GM19455 (cell line): Measurements from ENCODE around the gene TEDC1.
A peak's percentile ranks its signal among the peaks of the same experiment; 100 is the strongest.

Experiments used
- ATAC-seq: cut with Tn5 transposase; IDR thresholded peaks from one replicate; pipeline ENCODE4 v1.9.1; 2021; ENCODE audit not compliant: unreplicated experiment

Gene TEDC1

DNA sequence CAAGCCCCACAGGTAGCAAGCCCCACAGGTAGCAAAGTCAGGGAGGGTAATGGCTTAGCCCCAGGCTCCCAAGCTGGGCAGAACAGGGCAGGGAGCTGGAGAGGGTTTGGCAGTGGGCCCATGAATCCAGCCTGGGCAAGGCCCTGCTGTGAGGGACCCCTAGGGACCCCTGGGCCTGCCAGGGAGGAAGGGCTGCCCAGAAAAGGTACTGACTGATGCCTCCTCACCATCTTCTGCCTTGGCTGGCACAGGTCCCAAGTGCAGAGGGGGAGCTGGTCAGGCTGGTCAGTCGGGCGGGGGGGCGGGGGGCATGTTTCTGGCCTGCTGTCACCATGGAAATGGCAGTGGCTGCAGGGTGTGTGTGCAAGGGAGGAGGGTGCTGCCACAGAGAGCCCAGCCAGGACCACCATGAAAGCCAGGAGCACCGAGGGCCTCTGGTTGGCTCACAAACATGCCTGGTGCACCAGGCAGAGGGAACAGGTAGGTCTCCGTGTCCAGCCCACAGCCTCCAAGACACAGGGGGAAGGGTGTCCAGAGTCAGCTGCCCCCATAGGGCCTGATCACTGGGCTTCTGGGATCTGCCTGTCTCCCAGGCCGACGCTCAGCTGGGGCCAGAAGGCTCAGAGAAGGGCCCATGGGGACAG is 17.9 kb upstream of the TEDC1 start:
- no peak for ATAC-seq

DNA sequence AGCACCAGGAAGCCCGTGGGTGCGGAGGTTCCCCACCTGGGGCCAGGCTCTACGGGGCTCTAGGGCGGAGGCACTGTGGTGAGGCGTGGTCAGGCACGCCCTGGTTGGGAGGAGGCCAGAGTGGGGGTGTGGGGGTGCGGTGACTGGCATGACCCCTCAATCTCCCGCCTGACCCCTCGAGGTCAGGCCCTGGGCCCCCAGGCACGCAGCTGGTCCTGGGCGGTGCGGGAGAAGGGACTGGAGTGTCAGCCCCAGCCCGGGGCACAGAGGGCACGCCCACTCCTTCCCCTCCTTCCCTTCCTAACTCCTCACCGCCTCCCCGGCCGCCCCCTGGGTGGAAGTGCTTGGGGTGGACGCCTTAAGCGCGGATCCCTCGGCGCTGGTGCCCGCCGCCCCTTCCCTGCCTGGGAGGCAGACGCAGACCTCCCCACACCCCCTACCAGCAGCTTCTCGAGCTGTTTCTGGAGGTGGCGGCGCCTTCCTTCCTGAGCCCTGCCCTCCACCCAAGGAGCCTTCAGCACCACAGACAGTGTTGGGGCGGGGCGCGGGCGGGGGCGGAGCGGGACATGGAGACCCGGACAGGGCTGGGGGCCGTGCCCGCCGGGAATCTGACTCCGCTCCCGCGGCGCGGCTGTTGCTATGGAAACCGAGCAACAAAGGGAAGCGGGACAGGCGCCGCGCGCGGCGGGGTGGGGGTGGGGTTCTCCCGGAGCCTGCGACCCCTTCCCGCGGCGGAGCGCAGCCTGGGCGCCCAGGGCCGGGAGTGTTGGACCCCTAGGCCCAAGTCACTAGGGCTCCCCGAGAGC is 17.2 kb upstream of the TEDC1 start:
- ATAC-seq: no peak

DNA sequence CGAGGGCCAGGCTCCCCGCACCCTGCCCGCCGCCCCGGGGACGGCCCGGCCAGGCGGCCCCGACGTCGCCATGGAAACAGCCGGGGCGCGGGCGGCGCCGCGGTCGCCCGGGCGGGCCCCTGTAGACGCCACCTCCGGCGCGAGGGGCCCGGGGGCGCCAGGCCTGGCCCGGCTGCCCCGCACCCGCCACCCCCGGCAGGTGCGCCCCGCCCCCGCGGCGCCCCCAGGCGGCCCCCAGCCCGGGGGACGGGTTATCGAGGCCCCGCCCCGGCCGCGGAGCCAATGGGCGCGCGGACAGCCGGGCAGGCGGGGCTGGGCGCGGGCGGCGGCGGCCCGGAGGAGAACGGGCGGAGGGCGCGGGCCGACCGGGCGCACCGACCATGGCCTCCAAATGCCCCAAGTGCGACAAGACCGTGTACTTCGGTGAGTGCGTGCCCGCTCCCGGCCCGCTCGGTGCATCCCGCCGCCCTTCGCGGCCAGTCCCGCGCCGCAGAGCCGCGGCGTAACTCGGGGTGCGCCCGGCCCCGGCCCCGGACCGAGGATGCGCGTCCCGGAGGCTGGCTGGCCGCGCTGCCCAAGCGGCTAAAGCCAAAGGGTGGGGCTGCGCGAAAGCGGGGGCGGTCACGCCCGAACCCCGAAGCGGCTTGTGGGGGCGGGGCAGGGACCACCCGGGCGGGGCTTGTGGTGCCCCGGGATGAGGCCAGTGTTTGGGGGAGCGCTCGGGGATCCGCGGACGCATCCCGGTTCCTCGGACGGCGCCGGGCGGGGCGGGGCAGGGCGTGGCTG is 16.4 kb upstream of the TEDC1 start, which contains the start of gene CRIP2:
TSS of gene CRIP2 (plus strand) at position 339 of the 786 bp plus-strand sequence. CDS start at position 381, 42 bp downstream.
- peak; percentile 49 for ATAC-seq

DNA sequence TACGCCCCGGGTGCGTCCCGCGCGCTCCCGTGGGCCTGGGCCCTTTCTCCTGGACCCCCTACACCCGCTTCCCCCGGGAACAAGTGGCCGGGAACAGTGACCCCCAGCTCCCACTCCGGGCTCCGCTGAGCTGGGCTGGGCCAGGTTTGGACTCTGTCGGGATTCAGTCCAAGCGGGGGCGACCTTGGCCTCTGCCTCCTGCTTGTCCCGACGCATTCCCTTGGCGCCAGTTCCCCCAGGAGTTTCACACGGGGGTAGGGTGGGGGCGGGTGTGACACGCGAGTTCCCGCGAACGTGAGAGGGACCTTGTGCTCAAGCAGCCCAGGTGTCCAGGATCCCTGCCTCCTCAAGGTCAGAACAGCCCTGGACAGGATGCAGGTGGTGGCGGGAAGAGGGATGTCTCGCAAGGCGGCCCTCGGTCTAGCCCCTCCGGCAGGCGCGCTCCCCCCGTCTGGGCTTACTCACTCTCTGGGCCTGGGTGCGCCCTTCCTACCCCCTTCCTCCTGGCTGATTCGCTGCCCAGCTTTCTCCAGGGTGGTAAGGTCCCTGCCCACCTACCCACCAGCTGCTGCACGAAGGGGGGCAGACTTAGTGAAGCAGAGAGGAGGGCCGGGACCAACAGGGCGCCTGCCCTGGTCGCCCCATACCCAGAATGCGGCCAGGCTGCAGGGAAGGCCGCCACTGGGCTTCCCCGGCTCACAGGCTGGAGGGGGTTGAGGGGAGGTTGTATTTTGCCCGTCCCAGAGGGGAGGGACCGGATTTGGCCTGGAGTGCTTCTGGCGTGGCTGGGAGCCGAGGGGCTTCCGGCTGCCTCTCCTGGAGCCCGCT is 15.6 kb upstream of the TEDC1 start:
- no peak for ATAC-seq

DNA sequence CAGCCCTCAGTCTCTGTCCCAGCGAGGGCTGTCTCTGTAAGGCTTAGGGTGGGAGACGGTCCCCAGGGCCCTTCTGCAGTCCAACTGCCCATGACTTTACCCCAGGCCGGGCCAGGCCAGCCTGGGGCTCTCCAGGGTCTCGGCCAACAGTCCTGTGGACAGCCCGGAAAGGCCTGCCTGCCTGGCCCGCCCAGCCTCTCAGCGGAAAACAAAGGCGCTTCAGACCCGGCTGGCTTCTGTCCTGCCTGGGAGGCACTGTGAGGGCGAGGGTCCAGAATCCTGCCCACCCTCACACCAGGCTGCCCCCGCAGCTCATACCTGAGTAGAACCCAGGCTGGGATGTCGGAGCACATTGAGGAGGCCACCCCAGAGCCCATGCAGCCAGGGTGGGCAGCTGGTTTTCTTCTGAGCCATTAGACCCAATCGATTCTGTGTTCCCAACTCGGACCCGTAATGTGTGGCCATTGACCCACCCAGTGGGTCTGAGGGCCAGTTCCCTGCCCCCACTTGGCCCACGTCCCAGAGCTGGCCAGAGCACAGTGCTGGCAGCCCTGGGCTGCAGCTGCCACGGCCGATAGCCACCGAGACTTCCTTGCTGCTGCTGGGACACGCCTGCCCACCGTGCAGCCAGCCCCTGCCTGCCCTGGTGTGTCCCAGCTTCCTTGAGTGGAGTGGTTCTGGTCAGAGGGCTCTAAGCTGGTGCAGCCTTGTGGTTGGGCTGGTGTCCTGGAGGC is 14.8 kb upstream of the TEDC1 start:
- ATAC-seq: no peak

DNA sequence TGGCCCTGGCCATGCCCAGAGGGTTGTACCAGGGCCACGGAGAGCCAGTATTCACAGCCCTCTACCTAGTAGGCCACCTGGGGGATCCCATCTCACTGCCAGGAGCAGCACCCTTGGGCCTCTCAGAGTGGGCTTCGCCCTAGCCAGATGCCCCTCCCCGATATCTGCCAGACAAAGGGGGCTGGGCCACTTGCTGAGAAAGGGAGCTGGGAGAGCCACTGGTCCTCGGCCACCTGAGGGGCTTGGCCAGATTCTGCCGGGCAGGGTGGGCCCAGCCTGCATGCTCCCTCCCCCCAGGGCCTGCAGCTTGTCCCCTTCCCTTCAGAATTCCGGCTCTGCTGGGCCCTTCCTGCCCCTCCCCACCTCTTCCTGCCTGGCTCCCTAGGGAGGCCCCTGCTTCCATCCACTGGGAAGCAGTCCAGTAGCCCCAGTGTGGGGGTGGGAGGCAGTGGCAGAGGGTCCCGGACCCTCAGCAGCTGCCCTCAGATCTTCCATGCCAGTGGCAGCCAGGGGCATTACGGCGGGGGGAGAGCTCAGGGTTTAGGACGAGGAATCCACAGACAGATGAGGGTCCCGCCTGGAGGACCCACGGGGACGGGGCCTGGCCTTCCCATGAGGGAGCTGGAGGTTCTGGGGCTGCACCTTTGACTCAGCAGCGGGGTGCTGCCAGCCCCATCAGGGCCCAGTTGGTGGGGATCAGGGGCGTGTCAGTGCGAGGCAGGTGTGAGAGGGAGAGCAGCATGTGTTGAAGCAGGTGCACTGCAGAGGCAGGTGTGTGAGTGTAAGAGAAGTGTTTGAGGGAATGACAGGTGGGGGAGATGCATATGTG is 14.0 kb upstream of the TEDC1 start:
- no peak for ATAC-seq

DNA sequence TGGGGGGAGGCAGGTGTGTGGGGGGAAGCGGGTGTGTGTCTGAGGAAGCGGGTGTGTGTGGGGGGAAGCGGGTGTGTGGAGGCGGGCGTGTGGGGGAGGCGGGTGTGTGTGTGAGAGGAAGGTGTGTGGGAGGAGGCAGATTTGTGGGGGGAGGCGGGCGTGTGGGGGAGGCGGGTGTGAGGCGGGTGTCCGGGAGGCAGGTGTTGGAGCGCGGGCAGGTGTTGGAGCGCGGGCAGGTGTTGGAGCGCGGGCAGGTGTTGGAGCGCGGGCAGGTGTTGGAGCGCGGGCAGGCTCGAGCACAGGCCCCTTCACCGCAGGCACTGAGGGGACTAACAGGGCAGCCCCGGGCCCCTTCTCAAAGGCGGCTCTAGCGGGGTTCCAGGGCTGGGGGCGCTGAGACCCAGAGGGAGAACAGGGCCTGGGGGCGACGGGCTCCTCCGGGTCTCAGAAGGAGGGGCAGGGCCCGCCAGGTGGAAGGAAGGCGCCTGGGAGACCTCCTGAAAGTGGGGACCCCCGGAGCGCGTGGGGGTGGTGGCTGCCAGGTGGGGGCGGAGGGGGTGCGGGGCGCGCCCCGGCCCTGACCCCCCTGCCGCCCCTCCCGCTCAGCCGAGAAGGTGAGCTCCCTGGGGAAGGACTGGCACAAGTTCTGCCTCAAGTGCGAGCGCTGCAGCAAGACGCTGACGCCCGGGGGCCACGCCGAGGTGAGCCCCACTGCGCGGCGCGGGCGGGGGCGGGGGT is 13.2 kb upstream of the TEDC1 start:
- no peak for ATAC-seq

DNA sequence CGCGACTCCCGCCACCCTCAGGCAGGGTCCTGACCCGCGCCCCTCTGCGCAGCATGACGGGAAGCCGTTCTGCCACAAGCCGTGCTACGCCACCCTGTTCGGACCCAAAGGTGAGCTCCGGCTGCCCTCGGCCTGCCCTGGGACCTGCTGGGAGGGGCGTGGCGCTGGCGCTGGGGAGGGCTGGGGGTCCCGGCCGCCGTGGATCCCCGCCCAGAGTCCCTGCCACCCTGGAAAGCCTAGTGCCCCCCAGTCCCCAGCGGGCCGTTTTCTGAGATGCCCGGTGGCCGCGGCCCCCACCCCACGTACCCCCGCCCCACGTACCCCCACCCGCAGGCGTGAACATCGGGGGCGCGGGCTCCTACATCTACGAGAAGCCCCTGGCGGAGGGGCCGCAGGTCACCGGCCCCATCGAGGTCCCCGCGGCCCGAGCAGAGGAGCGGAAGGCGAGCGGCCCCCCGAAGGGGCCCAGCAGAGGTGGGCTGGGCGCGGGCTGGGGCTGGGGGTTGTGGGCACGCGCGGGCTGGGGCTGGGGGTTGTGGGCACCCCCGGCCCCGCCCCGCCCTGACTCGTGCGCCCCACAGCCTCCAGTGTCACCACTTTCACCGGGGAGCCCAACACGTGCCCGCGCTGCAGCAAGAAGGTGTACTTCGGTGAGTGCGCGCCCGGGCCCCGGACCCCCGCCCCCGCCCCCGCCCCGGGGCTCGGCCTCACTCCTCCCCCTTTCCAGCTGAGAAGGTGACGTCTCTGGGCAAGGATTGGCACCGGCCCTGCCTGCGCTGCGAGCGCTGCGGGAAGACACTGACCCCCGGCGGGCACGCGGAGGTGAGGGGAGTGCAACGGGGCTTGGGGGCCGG is 12.4 kb upstream of the TEDC1 start:
- ATAC-seq: no peak

DNA sequence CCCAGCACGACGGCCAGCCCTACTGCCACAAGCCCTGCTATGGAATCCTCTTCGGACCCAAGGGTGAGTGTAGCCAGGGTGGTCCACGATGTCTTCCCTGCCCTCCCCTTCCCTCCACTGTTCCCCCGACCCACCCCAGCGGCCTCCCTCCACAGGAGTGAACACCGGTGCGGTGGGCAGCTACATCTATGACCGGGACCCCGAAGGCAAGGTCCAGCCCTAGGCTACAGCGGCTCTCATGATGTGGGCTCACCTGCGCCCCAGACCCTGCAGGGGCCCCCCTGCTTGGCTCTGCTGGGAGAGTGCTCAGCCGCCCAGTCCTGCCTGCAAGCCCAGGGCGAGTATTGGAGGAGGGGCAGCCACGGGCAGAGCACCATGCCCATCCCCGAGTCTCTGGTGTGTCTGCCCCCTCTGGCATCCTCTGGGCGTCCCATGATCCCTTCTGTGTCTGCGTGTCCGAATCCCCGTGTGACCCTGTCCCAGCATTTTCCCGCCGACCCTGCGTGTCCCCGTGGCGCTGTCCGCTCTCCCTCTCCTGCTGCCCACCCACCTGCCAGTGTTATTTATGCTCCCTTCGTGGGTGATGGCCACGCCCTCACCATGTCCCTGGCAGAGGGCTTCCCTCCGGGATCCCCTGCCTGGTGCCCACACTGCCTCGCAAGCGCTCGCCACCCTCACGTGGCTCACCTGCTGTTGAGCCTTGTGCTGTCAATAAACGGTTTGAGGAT is 11.5 kb upstream of the TEDC1 start:
- ATAC-seq: no peak

DNA sequence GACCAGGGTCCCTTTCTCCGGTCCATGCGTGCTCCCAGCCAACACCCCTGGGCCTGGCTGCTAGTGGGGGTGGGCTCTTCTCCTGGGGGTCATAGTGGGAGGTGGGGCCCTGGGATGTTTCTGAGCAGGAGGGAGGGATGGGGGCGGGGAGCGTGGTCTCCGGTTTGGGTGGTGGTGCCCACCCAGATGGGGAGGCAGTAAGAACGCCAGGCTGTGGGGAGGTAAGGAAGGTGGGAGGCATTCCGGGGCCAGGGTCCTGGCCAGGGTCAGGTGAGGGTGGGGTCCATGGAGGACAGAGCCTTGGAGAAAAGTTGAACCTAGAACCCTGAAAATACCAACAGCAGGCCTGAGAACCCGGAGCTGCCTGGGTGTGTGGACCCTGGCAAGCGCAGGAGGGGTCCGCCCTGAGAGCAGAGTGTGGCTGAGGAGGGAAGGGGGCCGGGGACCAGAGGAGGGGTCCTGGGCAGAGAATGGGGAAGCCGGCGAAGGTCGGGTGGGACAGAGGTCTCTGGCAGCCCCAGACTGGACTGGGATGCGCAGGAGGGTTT is 10.8 kb upstream of the TEDC1 start:
- ATAC-seq: no peak

DNA sequence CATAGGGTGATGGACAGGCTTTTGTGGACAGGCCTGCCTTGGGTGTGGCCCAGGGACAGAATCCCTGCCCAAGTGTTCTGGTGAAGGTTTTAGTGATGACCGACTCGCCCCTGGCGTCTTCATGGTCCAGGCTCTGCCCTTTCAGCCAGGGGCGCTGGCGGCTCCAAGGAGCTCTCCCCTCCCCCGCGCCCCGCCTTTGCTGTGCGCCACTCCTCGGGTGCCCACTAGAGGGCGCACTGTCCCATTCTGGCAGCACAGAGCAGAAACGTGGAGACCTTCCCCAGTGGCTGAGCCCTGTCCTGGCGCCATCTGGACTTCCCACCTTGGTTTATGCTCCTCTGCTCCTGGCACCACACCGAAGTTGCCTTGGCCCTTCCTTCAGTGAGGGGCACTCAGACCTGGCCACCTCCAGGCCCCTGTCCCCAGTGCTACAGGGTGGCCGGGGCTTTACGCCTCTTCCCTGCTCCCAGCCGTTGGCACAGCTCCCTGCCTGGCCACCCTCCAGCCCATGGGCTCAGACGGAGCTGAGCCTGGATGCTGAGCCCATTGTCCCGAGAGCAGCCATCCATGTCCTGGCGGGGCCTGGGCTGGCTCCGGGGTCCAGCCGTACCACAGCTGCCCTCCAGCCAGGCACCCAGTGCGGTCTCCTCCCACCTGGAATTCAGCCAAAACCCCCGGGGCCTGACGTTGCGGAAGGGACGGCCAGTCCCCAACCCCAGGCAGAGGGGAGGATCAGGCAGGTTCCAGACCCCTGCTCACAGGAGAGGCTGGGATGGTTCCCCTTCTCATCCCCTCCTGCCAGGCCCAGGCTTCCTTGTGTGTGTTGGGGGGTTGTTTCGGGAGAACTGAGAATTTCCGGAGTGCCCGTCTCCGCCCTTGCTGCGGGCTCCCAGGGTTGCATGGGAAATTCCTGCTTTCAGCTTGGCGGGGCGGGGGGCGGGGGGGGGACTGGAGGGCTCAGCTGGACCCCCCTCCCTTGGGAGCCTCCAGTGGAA is 9.9 kb upstream of the TEDC1 start:
- ATAC-seq: peak; percentile 42

DNA sequence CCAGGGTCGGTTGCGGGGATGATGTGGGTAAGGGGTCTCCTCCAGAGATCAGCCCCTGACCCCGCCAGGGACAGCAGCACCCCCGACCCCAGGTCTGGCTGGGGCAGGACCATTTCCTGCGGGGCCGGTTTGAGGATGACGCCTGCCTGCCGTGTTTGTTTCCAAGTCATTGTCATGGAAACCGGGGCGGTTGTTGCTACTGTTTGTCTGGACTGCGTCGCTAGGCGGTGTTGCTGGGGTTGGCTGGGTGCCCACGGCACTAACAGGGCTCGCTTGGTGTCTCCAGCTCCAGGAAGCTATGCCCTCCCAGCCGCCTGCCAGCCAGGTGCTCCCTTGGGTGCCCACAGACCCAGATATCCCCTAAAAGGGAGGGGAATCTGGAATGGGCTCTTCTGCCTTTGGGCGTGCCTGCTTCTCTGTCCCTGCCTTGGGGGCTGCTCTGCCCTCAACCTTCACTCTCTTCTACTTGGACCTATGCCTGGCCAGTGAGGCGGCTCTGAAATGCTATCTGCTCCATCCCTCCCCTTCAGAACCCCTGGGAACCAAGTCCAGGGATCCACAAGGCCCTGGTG is 9.1 kb upstream of the TEDC1 start:
- ATAC-seq: no peak

DNA sequence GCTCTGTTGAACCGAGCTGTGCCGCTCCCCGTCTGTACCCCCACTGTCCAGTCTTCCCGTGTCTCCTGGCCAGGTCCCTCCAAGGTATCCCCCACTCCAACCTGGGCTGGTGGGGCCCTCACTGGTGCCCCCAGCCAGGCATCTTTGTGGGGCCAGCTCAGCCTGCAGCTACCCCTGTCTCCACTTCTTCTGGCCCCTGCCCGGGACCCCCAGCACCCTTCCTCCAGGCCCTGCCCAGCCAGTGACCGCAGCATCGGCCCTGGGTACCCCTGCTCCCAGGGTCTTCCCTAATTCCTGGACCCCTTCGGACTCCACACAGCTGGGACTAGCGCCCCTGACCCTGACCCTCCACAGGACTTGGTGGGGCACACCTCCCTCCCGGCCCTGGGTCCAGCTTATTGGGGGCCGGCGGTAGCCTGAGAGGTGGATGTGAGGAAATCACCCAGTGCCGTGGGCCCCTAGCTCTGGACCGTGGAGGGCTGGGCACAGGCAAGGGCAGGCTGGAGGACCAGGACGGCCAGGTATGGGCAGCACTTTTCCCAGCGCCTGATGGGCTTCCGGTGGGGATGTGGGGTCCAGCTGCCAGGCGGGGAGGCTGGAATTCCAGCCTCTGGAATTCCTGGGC is 8.4 kb upstream of the TEDC1 start:
- no peak for ATAC-seq

DNA sequence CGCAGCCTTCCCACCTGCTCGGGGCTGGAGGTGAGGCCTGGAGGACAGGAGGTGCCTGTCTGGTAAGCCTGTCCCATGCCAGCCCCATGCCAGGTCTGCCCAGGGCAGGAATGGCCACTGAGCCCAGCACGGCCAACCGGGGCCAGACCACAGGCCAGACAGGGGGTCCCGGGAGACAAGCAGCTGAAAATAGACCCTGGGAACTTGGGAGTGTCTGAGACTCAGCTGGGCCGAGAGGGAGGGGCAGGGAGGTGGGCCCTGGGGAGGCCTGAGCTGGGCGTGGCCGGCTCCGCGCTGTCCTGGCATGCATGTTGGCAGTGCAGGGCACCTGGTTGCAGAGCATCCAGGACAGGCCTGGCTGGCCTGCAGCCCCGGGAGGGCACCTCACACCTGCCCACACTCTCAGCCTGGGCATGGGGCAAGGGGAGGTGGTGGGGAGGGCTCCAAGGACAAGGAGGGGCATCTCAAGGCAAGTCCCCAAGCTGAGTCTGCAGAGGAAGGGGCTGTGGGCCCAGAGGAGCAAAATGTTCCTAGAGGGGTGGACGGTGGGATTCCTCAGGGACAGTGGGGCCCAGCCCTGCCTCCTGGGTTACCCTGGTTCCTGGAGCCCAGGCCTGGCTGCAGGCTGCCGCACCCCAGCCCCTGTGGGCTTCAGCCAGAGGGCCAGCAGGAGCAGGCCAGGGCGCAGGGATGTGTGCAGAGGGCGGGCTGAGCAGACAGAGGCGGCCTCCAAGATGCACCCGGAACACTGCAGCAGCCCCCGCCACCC is 7.6 kb upstream of the TEDC1 start:
- no peak for ATAC-seq
